UCSD-AML1 (cell line): ENCODE measurements around the gene TBC1D5.
"Not testable (repeated sequence)": the region's sequence is repeated elsewhere in the genome, so short reads cannot be mapped to it uniquely, and the experiment has no call there.

Experiments used
- DNase-seq: peaks from one replicate; lab custom pipeline; 2025; ENCODE audit not compliant: unreplicated experiment; lab: John Stamatoyannopoulos, UW

Gene TBC1D5

GRCh38 chr3:17552351-17552750 lies 190.1 kb downstream of the TBC1D5 start:
- DNase-seq = no peak

GRCh38 chr3:17551895-17552294 lies 190.5 kb downstream of the TBC1D5 start:
- no peak for DNase-seq

GRCh38 chr3:17551333-17551732 lies 191.1 kb downstream of the TBC1D5 start:
- no peak for DNase-seq

- no peak for DNase-seq
These were observed 191.8 kb downstream of the TBC1D5 start for GRCh38 chr3:17550624-17551023.

- no peak for DNase-seq
These were observed 195.8 kb downstream of the TBC1D5 start for GRCh38 chr3:17546500-17547255.

GRCh38 chr3:17544632-17545031 lies 197.8 kb downstream of the TBC1D5 start:
- DNase-seq = no peak

GRCh38 chr3:17542591-17542990 lies 199.8 kb downstream of the TBC1D5 start:
- DNase-seq = no peak

- no peak for DNase-seq
These were observed 203.0 kb downstream of the TBC1D5 start for GRCh38 chr3:17539436-17539835.

GRCh38 chr3:17535274-17535673 lies 207.2 kb downstream of the TBC1D5 start:
- no peak for DNase-seq

GRCh38 chr3:17532446-17532845 lies 210.0 kb downstream of the TBC1D5 start:
- DNase-seq = not testable (repeated sequence)

GRCh38 chr3:17529677-17530076 lies 212.8 kb downstream of the TBC1D5 start:
- no peak for DNase-seq

GRCh38 chr3:17518189-17519059 lies 224.0 kb downstream of the TBC1D5 start:
- DNase-seq = no peak

GRCh38 chr3:17515445-17516234 lies 226.8 kb downstream of the TBC1D5 start:
- no peak for DNase-seq

- no peak for DNase-seq
These were observed 227.8 kb downstream of the TBC1D5 start for GRCh38 chr3:17514597-17514996.

- DNase-seq = no peak
These were observed 232.2 kb downstream of the TBC1D5 start for GRCh38 chr3:17510265-17510664.

GRCh38 chr3:17508180-17508752 lies 234.2 kb downstream of the TBC1D5 start:
- no peak for DNase-seq

- no peak for DNase-seq
These were observed 235.0 kb downstream of the TBC1D5 start for GRCh38 chr3:17507480-17507879.

- no peak for DNase-seq
These were observed 236.6 kb downstream of the TBC1D5 start for GRCh38 chr3:17505856-17506255.

- DNase-seq = no peak
These were observed 240.7 kb downstream of the TBC1D5 start for GRCh38 chr3:17501745-17502144.

- DNase-seq = no peak
These were observed 241.8 kb downstream of the TBC1D5 start for GRCh38 chr3:17500618-17501017.
